Heart left ventricle (tissue), 13 donors: ENCODE data around the gene ACP7.

Experiments used
- CTCF ChIP-seq, 12 donors: fragments of 200-600 bp; sonication (generic) in 4 of 12; IDR thresholded peaks; one replicate each; pipeline versions ENCODE4 v1.5.0 to v1.8.0; 2018 to 2022; ENCODE audit warnings: antibody characterized with exemption in 12 of 12, mild to moderate bottlenecking in 5 of 12
- POLR2A ChIP-seq, 2 donors: fragments of 450-650 bp; IDR thresholded peaks; one replicate each; pipeline ENCODE4 v1.6.1; 2017; ENCODE audit warnings: antibody characterized with exemption in 2 of 2, mild to moderate bottlenecking in 2 of 2, moderate library complexity in 2 of 2
- donor health status: ischemic (EF 13 %, LVEDD 7.1; RV severe dilation, severe dysfunction).
- donor health status: DM: no; HTN: yes; CAD: no.
- donor health status: DM: no; HTN: no; CAD: no.
- donor health status: ischemic (EF 25% LVEDD 6.9; RV normal size, moderate dysfunction).
- donor health status: ischemic (EF 25% LVEDD 5.7; RV mildly dilated, moderate dysfunction).
- donor health status: ischemic (EF 35%, LVEDD 5.7; RV mildly dilated, moderate dysfunction).
- donor health status: nonischemic (EF 11% LVEDD 7.7; RV severe dilation, severe dysfunction).
- donor health status: DM: yes; HTN: yes; CAD: no.
- donor health status: PGD.
- donor health status: ischemic (EF 29% LVEDD 5.4; RV normal size, mild dysfunction).
- donor health status: nonischemic (EF 23%, LVEDD 6.1; RV moderate dilation, normal function).

GRCh38 chr19:39115105-39115847, 31.1 kb downstream of the ACP7 start:
- no peak for TF ChIP-seq CTCF (IDR thresholded peaks at IDR 0.05)
- TF ChIP-seq POLR2A (IDR thresholded peaks at IDR 0.05), result no peak
